SK-N-MC (cell line): ENCODE data around the gene RNPS1.

Source experiments
- EZH2 ChIP-seq: fragments of 200-600 bp; sonication (generic); IDR thresholded peaks from one replicate; pipeline ENCODE4 v1.6.1; 2017; ENCODE audit warnings: antibody characterized with exemption
- FOXP2 ChIP-seq: optimal IDR thresholded peaks from 2 replicates; pipeline ENCODE3; 2011; ENCODE audit warnings: mild to moderate bottlenecking, moderate library complexity; ENCODE audit not compliant: insufficient read depth; ENCODE audit errors: extremely low read length, control extremely low read depth
- POLR2AphosphoS5 ChIP-seq: IDR thresholded peaks from 2 replicates; pipeline ENCODE4 v1.6.1; 2012; ENCODE audit warnings: mild to moderate bottlenecking, low read depth, low read length, borderline replicate concordance

DNA sequence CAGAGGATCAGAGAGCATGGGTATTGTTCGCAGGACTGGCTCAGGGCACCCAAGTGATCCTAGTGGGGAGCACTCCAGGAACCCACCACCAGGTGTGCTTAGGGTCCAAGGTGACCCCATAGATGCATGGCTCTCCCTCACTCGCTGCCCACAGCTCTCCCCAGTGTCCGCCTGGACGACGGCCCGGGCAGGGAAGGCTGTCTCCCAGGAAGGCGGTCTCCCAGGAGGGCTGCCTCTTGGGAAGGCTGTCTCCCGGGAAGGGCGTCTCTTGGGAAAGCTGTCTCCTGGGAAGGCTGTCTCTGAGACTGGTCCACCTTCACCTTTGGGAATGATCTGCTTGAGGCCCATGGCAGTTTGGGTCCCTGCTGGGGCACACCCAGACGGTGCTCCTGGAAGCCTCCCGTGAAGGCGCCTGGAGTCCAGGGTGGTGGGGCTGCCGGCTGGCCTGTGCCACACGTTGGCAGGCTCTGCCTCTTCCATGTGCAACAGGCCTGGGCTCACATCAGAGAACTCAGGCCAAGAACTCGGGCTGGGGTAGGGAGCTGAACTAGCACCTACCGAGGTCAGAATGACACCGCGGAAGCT lies 21.5 kb downstream of the RNPS1 start:
- TF ChIP-seq EZH2 (no peak), POLR2AphosphoS5 (no peak), FOXP2 (no peak)
